Left cardiac atrium (tissue), 4 donors: ENCODE results near the gene CRYGN. TPM values are rescaled to one million over a fixed set of nuclear protein-coding genes. Genes with fewer than 3 reads are reported as not detected.
A peak's percentile ranks its signal among the peaks of the same experiment; 100 is the strongest.

Source experiments
- ATAC-seq, 2 donors: fragments of 200-7000 bp; cut with Tn5 transposase; one replicate each; pipeline ENCODE4 v1.9.1; 2020; ENCODE audit warnings: mild to moderate bottlenecking in 2 of 2, moderate library complexity in 2 of 2
- DNase-seq: peaks from one replicate; pipeline ENCODE4 v3.0.0-alpha.2; 2020
- intact Hi-C, 2 donors: fragments of 100-400 bp; cut with DNase I; formaldehyde crosslinking; loops; one replicate each; pipeline versions ENCODE4 v1.14.1 to v1.15.1; 2022 to 2023
- microRNA-seq, 2 donors: library from miRNA; unstranded; fragments of <30 nt; microRNA quantifications; one replicate each; pipeline ENCODE4 v1.2.0, GENCODE V29; 2020
- total RNA-seq, 2 donors: library from RNA; stranded (reverse); fragmentation: NEBNext Ultra II Directional; extraction: Animal tissue kit (Norgen Biotek cat#: 25700); gene quantifications; one replicate each; pipeline ENCODE4 v1.2.1, GENCODE V29; 2021
- donor health status: DM: no; HTN: yes; CAD: no.
- donor health status: DM: no; HTN: yes; CAD: no; lungs with severe emphysema.
- donor health status: DM: yes; HTN: yes; CAD: no.
- donor health status: Dilated cardiomyopathy.

The CRYGN gene
- total RNA-seq, 2 donors from 2014 or later = 0.24 to 0.53 TPM

- ATAC-seq (no peak), DNase-seq (no peak)
- intact Hi-C loops = no loop called here
Observed at GRCh38 chr7:151386301-151387160, 53.4 kb downstream of the CRYGN start.

DNA sequence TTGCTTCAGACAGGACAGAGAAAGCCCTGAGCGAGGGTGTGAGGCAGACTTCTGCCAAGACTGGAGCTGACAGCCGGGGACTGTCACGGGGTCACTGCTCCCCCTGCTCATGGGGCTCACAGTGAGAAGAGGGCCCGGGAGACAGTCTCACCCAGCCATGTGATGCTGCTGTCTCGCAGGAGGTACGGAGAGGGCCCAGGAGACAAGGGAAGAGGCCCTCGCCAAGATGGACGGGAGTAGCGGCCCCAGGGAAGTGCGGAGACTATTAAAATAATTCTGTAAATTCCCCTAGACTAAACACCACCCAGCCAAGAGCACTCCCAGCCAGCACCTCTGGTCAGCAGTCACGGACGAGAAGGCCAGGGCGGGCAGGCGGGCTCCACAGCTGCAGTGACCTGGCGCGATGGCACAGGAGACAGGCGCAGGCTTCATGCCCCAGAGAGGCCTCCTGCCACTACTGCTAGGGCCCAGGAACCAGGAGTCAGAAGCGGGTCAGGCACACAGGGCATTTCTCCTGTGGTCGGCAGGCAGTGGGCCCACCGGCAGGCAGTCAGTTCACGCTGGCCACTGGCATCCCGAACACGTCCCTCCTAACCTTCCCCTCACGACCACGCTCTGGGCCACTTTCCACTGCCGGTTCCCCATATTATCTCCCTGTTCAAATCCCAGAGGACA, 54.2 kb downstream of the CRYGN start:
- no peak for DNase-seq

GRCh38 chr7:151384776-151385625, 54.9 kb downstream of the CRYGN start:
- ATAC-seq = peak in 1 of 2 donors; percentile 16
- no peak for DNase-seq
- intact Hi-C loops = no loop called here

More for the DNA sequence above, 54.2 kb downstream of the CRYGN start:
- intact Hi-C loops = no loop called here
- no peak for ATAC-seq

- ATAC-seq (no peak), DNase-seq (no peak)
- intact Hi-C loops = no loop called here
Observed at GRCh38 chr7:151384352-151384697, 55.6 kb downstream of the CRYGN start.

DNA sequence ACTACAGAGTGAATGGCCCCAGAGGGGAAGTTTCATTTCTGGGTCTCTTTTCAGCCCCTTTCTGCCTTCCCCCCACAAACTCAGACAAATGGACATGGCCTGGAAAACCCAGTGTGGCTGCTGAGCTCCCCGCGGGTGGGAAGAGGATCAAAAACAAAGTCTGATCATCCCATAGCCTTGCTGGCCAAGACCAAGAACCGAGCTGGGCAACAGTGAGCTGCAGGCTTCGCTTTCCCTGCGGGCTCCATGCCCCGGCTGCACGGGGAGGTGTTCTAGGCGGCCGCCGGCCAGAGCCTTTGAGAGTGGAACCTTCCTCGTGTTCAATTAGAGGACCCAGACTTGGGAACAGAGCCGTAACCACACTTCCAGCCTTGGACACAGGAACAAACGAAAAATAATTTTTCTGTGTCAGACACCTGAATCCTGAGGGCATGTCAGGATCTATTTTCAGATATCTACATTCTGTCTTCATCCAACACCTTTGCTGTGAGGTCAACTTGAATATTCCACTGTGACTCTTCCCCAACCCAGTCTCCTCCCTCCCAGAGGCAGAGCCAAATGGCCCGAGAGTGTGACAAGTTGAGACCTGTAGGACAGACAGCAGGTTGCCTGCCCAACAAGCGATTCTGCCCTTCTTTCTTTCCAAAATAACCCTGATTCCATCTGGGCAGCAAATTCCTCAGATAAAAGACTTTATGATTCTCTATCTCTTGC, 56.1 kb downstream of the CRYGN start:
- no peak for DNase-seq
- intact Hi-C loops = no loop called here

GRCh38 chr7:151382079-151382885, 57.7 kb downstream of the CRYGN start:
- DNase-seq = no peak
- intact Hi-C loops = no loop called here
- ATAC-seq = peak in 1 of 2 donors; percentile 10

More for the DNA sequence above, 56.1 kb downstream of the CRYGN start:
- ATAC-seq = no peak

- ATAC-seq = peak; percentile 27 to 28
- intact Hi-C loops = no loop called here
- DNase-seq = no peak
Observed at GRCh38 chr7:151381348-151382078, 58.4 kb downstream of the CRYGN start.

GRCh38 chr7:151381098-151381347, 58.9 kb downstream of the CRYGN start:
- DNase-seq = no peak
- ATAC-seq = no peak
- intact Hi-C loops = no loop called here

GRCh38 chr7:151380199-151381097, 59.5 kb downstream of the CRYGN start:
- ATAC-seq = no peak
- intact Hi-C loops = no loop called here

GRCh38 chr7:151379534-151380198, 60.3 kb downstream of the CRYGN start:
- no peak for DNase-seq
- intact Hi-C loops = no loop called here

More at GRCh38 chr7:151380199-151381097, 59.5 kb downstream of the CRYGN start:
- no peak for DNase-seq

GRCh38 chr7:151379193-151379520, 60.8 kb downstream of the CRYGN start:
- intact Hi-C loops = no loop called here
- no peak for DNase-seq
- ATAC-seq = no peak

More at GRCh38 chr7:151379534-151380198, 60.3 kb downstream of the CRYGN start:
- ATAC-seq = no peak

Small RNA genes within 50 kb of the gene (microRNA-seq; reads per million reads assigned to microRNA genes)
- 0 reads per million in 2 donors for gene MIR3907

Other genes with a start within 250 kb of the CRYGN start
- gene H2BK1, start 229.7 kb downstream of the CRYGN start, total RNA-seq = not detected
- gene ABCF2, start 212.9 kb downstream of the CRYGN start, total RNA-seq = 10 to 100 TPM; 21.4 to 33.6 TPM
- gene CHPF2, start 207.7 kb downstream of the CRYGN start, total RNA-seq = 10 to 100 TPM; 15.0 to 34.5 TPM
- 100 to 1,000 TPM in 1 of 2 donors, 10 to 100 TPM in 1; 95.5 to 107 TPM for gene SMARCD3, start 191.4 kb downstream of the CRYGN start, total RNA-seq
- gene NUB1, start 98.3 kb downstream of the CRYGN start, total RNA-seq = 10 to 100 TPM; 30.6 to 37.3 TPM
- under 1 TPM; 0.71 to 0.84 TPM for gene WDR86, start 30.1 kb downstream of the CRYGN start, total RNA-seq
- gene RHEB, start 79.8 kb upstream of the CRYGN start, total RNA-seq = 100 to 1,000 TPM; 110 to 180 TPM